HUES48 (cell line): Measurements from ENCODE around the gene ORAI3.

Experiments used
- H3K27ac ChIP-seq: one replicate; pipeline ENCODE4 v1.7.0; 2013; ENCODE audit warnings: low read depth, low read length, inconsistent platforms
- H3K27me3 ChIP-seq: 2 replicates; pipeline ENCODE4 v1.6.1; 2013; ENCODE audit warnings: mild to moderate bottlenecking, low read length; ENCODE audit not compliant: control insufficient read depth, insufficient read depth
- H3K36me3 ChIP-seq: 2 replicates; pipeline ENCODE4 v1.6.1; 2013; ENCODE audit warnings: low read length; ENCODE audit not compliant: control insufficient read depth, insufficient read depth
- H3K4me1 ChIP-seq: 2 replicates; pipeline ENCODE4 v1.6.1; 2013; ENCODE audit warnings: mild to moderate bottlenecking, low read length; ENCODE audit not compliant: control insufficient read depth, insufficient read depth
- H3K4me3 ChIP-seq: 2 replicates; pipeline ENCODE4 v1.5.1; 2013; ENCODE audit warnings: mild to moderate bottlenecking, low read depth, low read length
- H3K9ac ChIP-seq: 2 replicates; pipeline ENCODE4 v1.6.1; 2013; ENCODE audit warnings: mild to moderate bottlenecking, low read depth, low read length, moderate library complexity
- H3K9me3 ChIP-seq: 2 replicates; pipeline ENCODE4 v1.6.1; 2013; ENCODE audit warnings: low read length; ENCODE audit not compliant: control insufficient read depth, insufficient read depth

Gene ORAI3

GRCh38 chr16:30958175-30959079 lies 9.6 kb downstream of the ORAI3 start:
- Histone ChIP-seq H3K27ac (peak overlapping the region; percentile 99), H3K36me3 (peaks cover 46% of the 10 kb centered on the region), H3K9ac (peak overlapping the region; percentile 100; the same call in 1 of the 2 replicates), H3K27me3 (no peaks in the 10 kb centered on the region), H3K4me1 (no peaks in the 10 kb centered on the region), H3K9me3 (no peaks in the 10 kb centered on the region), H3K4me3 (peak overlapping the region; percentile 92)

GRCh38 chr16:30961384-30961783 lies 12.5 kb downstream of the ORAI3 start:
- no peak overlapping the region for H3K9ac ChIP-seq
- H3K4me3 ChIP-seq = no peak overlapping the region
- no peaks in the 10 kb centered on the region for H3K4me1 ChIP-seq
- H3K27ac ChIP-seq = no peak overlapping the region
- H3K9me3 ChIP-seq = no peaks in the 10 kb centered on the region
- peaks cover 74% of the 10 kb centered on the region for H3K36me3 ChIP-seq
- H3K27me3 ChIP-seq = no peaks in the 10 kb centered on the region

DNA sequence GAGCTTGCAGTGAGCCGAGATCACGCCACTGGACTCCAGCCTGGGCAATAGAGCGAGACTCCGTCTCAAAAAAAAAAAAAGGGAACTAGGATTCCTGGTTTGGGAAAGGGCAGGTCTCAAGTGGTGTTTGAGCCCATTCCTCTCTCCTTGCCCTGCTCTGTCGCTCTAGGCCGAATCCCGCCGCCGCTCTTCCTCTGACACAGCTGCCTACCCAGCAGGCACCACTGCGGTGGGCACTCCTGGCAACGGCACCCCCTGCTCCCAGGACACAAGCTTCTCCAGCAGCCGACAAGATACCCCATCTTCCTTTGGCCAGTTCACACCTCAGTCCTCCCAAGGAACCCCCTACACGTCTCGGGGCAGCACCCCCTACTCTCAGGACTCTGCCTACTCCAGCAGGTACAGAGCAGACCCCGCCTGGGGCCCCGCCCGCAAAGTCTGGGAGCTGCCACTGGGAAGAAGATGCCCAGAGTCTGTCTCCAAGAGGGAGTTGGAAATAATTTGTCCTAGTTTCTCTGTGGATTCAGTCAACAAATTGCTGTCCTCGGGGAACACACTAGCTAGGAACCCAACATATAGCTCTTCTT lies 15.2 kb downstream of the ORAI3 start:
- Histone ChIP-seq H3K27ac (no peak overlapping the region), H3K9ac (no peak overlapping the region), H3K4me1 (no peaks in the 10 kb centered on the region), H3K36me3 (peaks cover 90% of the 10 kb centered on the region), H3K27me3 (no peaks in the 10 kb centered on the region), H3K9me3 (no peaks in the 10 kb centered on the region), H3K4me3 (no peak overlapping the region)

- Histone ChIP-seq H3K27me3 (no peaks in the 10 kb centered on the region), H3K9ac (no peak overlapping the region), H3K36me3 (peaks cover 90% of the 10 kb centered on the region), H3K4me1 (no peaks in the 10 kb centered on the region), H3K4me3 (no peak overlapping the region), H3K27ac (no peak overlapping the region), H3K9me3 (no peaks in the 10 kb centered on the region)
These were observed 15.8 kb downstream of the ORAI3 start for GRCh38 chr16:30964574-30965226.

GRCh38 chr16:30965436-30965835 lies 16.6 kb downstream of the ORAI3 start:
- Histone ChIP-seq H3K36me3 (peaks cover 86% of the 10 kb centered on the region), H3K4me3 (no peak overlapping the region), H3K9ac (no peak overlapping the region), H3K27me3 (no peaks in the 10 kb centered on the region), H3K27ac (no peak overlapping the region), H3K4me1 (no peaks in the 10 kb centered on the region), H3K9me3 (no peaks in the 10 kb centered on the region)

DNA sequence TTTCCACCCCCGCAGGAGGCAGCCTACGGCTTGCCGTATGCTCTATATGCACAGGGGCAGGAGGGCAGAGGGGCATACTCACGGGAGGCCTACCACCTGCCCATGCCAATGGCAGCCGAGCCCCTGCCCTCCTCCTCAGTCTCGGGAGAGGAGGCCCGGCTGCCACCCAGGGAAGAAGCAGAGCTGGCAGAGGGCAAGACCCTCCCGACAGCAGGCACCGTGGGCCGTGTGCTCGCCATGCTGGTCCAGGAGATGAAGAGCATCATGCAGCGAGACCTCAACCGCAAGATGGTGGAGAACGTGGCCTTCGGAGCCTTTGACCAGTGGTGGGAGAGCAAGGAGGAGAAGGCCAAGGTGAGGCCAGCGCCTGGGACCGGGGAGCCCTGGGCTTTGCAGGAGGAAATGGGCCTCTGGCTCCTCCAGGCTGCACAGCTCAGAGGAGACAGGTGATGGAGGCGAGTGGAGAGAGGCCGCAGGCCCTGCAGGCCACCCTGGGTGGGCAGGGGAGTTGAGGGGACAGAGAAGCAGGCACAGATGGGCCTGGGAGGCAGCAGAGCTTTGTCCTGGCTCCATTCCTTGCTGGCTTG lies 17.3 kb downstream of the ORAI3 start:
- H3K27ac ChIP-seq = no peak overlapping the region
- H3K4me3 ChIP-seq = no peak overlapping the region
- no peak overlapping the region for H3K9ac ChIP-seq
- no peaks in the 10 kb centered on the region for H3K27me3 ChIP-seq
- H3K36me3 ChIP-seq = peaks cover 86% of the 10 kb centered on the region
- H3K4me1 ChIP-seq = no peaks in the 10 kb centered on the region
- H3K9me3 ChIP-seq = no peaks in the 10 kb centered on the region

DNA sequence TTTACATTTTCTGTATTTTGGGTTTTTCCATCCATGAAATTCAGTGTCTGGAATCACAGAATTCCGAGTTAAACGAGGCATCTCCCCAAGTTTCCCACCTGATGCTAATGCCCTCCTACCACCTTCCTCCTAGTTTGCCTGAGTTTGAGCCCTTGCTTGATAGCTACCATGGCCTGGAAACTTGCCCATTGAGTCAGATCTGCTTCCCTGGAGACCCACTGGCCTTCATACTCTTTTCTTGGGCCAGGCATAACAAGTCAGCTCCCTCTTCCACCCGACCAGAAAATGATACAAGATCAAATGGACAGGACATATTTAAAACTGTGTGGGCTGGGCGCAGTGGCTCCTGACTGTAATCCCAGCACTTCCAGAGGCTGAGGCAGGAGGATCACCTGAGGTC lies 18.9 kb downstream of the ORAI3 start:
- Histone ChIP-seq H3K36me3 (peaks cover 86% of the 10 kb centered on the region), H3K4me1 (no peaks in the 10 kb centered on the region), H3K9ac (no peak overlapping the region), H3K4me3 (no peak overlapping the region), H3K9me3 (no peaks in the 10 kb centered on the region), H3K27ac (no peak overlapping the region), H3K27me3 (no peaks in the 10 kb centered on the region)

DNA sequence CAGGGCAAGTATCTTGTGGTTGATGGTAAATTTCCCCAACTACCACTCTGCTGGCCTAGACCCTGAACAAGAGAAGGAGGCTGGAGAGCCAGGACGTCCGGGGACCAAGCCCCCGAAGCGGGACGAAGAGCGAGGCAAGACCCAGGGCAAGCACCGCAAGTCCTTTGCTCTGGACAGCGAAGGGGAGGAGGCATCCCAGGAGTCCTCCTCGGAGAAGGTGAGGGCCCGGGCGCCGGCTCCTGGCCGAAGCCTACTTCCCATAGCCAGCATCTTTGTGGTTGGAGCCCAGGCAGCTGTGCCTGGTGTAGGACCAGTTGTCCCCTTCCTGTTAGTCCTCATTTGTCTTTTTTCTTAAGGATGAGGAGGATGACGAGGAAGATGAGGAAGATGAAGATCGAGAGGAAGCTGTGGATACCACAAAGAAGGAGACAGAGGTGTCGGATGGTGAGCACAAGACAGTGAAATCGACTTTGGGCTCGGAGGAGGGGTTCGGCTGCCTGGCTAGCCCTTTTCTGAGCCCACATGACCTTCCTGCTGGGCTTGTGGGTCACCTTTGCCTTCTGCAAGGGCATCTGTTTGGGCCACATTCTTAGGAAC lies 20.5 kb downstream of the ORAI3 start:
- Histone ChIP-seq H3K4me3 (no peak overlapping the region), H3K4me1 (no peaks in the 10 kb centered on the region), H3K9me3 (no peaks in the 10 kb centered on the region), H3K27me3 (no peaks in the 10 kb centered on the region), H3K9ac (no peak overlapping the region), H3K36me3 (peaks cover 87% of the 10 kb centered on the region), H3K27ac (no peak overlapping the region)

DNA sequence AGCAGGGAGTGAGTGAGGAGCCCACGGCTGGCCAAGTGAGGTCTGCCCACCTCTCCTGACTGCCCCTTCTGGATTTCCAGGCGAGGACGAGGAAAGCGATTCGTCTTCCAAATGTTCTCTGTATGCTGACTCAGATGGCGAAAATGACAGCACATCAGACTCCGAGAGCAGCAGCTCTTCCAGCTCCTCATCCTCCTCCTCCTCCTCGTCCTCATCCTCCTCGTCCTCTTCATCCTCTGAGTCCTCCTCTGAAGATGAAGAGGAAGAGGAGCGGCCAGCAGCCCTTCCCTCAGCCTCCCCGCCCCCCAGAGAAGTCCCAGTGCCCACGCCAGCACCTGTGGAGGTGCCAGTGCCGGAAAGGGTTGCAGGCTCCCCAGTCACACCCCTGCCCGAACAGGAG lies 22.4 kb downstream of the ORAI3 start:
- Histone ChIP-seq H3K4me3 (no peak overlapping the region), H3K9me3 (no peaks in the 10 kb centered on the region), H3K4me1 (no peaks in the 10 kb centered on the region), H3K27ac (no peak overlapping the region), H3K27me3 (no peaks in the 10 kb centered on the region), H3K9ac (no peak overlapping the region), H3K36me3 (peaks cover 84% of the 10 kb centered on the region)

DNA sequence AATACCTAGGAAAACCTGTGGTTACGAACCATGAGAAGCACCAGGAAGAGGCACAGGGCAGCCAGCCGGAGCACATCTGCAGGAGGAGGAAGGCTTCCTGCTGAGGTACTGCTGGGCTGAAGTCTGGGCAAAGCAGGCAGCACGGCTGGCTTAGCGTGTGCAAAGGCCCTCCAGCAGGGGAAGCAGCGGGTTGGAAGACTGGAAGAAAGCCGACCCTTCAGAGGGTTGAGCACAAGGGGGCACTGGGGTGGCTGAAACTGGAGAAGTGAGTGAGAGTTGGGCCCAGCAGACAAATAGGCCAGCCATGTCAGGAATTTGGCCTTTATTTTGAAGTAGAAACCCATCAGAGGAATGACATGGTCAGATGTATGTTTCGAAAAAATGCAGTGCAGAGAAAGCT lies 24.0 kb downstream of the ORAI3 start:
- H3K36me3 ChIP-seq = peaks cover 82% of the 10 kb centered on the region
- no peak overlapping the region for H3K27ac ChIP-seq
- no peak overlapping the region for H3K9ac ChIP-seq
- H3K9me3 ChIP-seq = no peaks in the 10 kb centered on the region
- H3K27me3 ChIP-seq = no peaks in the 10 kb centered on the region
- no peaks in the 10 kb centered on the region for H3K4me1 ChIP-seq
- no peak overlapping the region for H3K4me3 ChIP-seq
